A172 (cell line): ENCODE results near the gene PHB1. TPM values are rescaled to one million over a fixed set of nuclear protein-coding genes. Genes with fewer than 3 reads are reported as not detected.
A peak's percentile ranks its signal among the peaks of the same experiment; 100 is the strongest.

Experiments
- DNase-seq: peaks from one replicate; pipeline ENCODE4 v3.0.0-alpha.2; 2015; ENCODE audit warnings: low spot score
- total RNA-seq: library from RNA; depleted of rRNA; stranded (reverse); fragments of >200 nt; shearing (Covaris generic); gene quantifications from 2 replicates; pipeline ENCODE4 v1.2.3, GENCODE V29; 2014; rRNA removed

PHB1 gene
- total RNA-seq = 280 and 302 TPM in 2 replicates

GRCh38 chr17:49414622-49415350 is at the start of gene PHB1:
PHB1 (minus strand) TSS chr17:49414882; CDS start chr17:49413264, 1,618 bp downstream.
- peak; percentile 98 for DNase-seq

GRCh38 chr17:49464049-49464448 is 49.4 kb upstream of the PHB1 start:
- DNase-seq = no peak

DNA sequence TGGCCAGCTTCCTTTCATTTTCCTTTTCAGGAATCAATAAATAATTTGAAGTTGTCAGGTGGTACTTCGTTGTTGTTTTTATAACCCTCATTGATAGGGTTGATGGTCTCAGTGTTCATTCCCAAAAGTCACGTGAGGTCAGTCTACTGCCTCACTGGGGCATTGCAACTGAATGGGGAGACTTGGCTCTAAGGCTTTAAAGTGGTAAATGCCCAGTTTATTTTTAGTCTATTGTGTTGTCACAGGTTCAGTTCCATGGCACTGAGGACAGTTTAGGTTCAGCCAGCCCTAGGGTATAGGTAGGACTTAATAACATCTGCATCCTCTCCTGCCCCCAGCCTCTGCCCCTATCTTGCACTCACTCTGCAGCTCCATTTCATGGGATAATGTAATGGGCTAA is 46.9 kb upstream of the PHB1 start:
- no peak for DNase-seq

DNA sequence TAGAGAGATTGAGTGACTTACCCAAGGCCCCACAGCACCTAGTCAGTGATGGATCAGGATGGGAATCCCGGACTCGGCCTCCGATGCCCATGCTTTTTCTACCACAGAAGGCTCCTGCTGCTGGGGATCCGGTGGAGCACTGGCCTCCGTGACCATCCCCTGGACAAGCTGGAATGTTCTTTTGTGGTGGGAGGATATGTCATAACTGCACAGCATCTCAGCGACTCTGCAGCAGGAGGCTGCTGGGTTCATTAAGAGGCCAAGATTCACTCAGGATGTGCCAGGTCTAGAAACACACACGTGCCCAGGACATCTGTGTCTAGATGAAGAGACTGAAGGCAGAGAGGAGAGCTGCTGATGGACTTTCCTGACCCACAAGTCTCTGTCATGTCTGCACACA is 45.7 kb upstream of the PHB1 start:
- no peak for DNase-seq

DNA sequence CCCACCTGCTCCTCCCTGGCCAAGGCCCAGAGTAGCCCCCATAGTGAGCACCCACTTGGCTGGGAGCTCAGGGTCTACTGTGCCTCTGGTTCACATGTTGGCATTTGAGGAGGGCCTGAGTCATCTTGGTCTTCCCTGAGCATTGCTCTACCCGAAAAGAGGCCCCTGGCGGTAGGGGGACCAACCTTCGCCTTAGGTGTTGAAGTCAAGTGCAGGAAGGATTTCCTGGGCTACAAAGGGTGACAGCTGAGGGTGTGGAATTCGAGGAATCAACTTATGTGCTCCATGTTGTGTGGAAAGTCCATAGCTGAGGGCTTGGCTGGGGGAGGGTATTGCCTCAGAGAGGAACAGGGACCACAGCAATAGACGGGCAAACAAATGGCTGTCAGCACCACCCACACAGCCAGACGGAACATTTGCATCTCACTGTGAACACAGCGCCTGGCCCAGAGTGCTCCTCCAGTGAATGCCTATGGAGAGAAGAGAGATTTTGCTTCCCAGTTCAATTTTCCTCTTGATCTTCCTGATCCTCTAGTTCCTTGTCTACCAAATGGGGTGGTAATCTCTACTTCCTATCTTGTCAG is 44.8 kb upstream of the PHB1 start:
- DNase-seq = no peak

GRCh38 chr17:49457564-49458535 is 43.2 kb upstream of the PHB1 start:
- no peak for DNase-seq

- peak; percentile 90 for DNase-seq
Measured at GRCh38 chr17:49456183-49456965, 41.7 kb upstream of the PHB1 start.

DNA sequence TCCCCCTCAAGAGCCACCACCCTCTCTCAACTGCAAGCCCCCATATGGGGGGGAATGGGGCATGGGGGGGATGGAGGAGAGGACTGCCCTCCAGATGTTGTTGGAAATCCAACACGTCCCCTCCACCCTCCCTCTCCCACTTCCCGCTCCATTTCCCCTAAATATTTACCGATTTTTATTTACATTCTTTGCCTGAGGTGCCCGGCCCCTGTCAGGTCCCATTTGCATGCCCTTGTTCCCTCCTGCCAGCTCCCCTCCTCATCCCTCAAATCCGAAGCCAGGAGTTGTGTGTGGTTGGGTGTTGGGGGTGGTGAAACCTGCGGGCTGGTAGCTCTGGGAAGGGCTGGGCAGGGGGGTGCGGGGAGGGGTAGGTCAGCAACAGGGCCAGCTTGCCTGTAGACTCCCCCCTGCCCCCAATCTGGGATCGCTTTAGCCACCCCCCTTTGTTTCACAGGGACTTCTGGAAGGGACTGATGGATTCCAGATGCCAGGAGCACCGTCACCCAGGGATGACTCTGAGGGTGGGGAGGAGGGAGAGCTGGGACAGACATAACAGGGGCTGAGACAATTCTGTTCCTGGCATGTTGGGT is 40.7 kb upstream of the PHB1 start:
- no peak for DNase-seq

- peak; percentile 57 for DNase-seq
Measured at GRCh38 chr17:49454050-49454449, 39.4 kb upstream of the PHB1 start.

- DNase-seq = no peak
Measured at GRCh38 chr17:49452661-49453060, 38.0 kb upstream of the PHB1 start.

DNA sequence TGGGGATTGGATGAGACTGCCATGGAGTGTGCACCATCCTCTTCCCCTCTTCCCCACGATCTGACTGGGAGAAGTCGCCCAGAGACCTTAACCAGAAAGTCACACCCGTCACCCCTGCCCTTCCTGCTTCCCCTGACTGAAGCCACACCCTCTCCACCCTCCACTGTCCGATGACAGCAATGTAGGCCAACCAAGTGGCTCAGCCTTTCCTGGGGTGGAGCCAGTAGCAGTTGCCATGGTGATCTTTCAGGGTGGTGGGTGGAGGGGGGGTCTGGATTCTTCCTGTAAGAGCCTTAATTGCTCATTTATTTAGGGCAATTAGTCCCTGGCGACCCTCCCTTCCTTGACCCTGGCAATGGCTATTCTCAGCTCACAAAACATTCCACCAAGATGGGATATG is 37.5 kb upstream of the PHB1 start:
- DNase-seq = no peak

DNA sequence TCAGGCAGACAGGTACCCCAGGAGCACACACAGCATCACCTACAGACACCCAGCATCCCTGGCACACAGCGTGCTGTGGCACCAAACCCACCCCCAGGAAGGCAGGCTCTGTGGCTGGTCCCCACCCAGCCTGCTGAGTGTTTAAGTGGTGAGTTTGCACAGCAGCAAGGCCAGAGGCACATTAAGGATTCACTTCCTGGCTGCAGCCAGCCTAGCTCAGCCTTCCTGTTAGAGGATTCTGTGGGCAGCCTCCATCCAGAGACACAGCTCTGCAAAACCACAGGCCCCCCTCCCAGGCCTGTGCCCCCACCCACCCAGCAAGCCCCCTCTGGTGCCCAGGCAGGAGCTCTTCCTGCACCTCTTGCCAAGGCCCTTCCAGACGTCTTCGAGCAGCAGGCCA is 36.1 kb upstream of the PHB1 start:
- DNase-seq = peak; percentile 46

DNA sequence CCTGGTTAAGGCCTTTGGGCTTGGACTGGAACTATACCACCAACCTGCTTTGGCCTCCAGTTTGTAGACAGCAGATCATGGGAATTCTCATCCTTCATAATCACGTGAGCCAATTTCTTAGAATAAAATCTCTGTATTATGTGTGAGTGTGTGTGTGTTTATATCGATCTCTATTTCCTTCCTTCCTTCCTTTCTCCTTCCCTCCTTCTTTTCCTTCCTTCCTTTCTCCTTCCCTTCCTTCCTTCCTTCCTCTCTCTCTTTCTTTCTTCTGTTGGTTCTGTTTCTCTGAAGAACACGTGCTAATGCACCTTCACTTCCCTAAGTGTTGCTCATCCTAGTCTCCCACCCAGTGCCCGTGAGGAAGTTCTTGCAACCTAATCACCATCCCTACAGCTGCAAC is 35.5 kb upstream of the PHB1 start:
- DNase-seq = no peak

DNA sequence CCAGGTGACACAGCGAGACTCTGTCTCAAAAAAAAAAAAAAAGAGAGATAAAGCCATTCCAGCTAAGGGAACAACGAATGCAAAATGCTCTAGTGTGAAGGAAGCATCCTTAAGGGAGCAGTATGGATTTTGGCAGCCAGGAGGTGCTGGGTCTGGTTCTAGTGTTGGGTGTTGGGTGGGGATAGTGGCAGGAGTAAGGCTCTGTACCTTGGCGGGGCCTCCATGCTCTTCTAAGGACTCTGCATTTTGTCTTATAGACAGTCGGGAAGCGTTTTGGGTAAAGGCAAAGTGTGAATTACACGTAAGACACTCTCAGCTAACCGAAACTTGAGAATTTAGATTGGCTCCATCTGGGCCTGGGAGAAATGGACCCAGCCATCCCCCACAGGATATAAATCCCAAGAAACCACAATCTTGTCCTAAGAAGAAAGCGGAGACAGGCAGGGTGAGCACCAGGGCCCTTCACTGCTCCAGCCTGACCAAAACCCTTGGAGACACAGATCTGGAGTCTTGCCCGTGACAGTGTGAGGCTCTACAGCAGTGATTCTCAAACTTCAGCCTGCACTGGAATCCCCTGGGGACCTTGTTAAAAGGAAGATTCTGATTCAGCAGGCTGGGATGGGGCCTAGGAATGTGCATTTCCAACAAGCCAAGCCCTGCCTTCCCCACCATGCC is 33.1 kb upstream of the PHB1 start:
- no peak for DNase-seq

DNA sequence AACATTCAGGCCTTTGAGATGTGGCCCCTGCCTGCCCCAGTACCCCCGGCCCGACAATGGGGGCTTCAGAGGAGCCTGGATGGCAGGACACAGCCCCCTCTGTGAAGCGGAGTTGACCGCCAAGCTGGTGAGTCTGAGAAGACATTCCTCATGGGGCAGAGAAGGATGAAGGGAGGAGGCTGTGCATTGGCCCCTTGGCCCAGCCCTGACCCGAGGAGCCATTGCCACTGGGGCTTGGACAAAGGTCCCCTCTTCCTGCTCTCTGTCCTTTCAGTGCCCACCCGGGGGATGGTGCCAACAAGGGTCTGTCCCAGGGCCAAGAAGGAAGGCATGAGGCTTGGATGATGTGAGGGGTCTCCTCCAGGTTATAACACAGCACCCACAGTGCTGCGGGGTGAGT is 30.9 kb upstream of the PHB1 start:
- no peak for DNase-seq

GRCh38 chr17:49444384-49444783 is 29.7 kb upstream of the PHB1 start:
- no peak for DNase-seq

DNA sequence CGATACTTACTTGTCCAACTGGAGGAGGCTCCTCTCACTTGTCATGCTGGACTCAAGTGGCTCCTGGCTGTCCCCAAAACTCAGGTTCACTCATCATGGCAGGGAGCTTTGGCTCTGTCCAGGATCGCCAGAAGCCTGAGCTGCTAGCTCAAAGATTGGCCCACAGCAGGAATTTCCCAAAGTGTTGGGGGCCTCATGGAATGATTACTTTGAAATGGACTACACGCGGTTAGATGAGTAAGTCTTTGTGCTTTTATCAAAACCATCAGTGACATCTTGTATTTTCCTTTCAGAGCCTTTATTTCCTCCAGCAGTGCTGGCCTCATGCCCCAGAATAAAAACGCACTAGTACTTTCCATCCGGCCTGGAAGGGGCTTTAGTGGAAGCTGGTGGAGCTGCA is 29.2 kb upstream of the PHB1 start:
- DNase-seq = peak; percentile 77

- DNase-seq = no peak
Measured at GRCh38 chr17:49442041-49442440, 27.4 kb upstream of the PHB1 start.

GRCh38 chr17:49441578-49441977 is 26.9 kb upstream of the PHB1 start:
- no peak for DNase-seq

DNA sequence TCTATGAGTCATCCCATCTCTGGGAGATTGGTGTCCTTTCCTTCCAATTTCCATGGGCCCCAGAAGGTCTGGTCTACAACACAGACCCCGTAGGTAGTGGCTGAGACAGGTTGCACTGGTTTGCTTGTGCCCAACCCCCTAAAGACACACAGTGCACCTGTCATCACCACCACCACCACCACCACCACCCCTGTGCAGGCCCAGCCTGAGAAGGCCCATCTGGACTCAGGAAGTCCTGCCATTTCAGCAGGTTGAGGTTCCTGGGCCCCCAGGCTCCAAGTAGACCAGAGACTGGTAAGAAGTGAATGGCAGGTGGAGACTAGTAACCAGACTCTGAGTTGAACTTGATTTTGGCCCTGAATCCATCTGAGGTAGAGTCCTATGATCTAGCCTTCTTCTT is 25.9 kb upstream of the PHB1 start:
- peak; percentile 16 for DNase-seq
